ENCODE measurements around the gene VEPH1. TPM values are rescaled to one million over a fixed set of nuclear protein-coding genes. Genes with fewer than 3 reads are reported as not detected.
"Not testable (repeated sequence)": the region's sequence is repeated elsewhere in the genome, so short reads cannot be mapped to it uniquely, and the experiment has no call there.

The VEPH1 gene
- total RNA-seq, 6 experiments from 2014 or later, result 0.51 to 1.4 (median 0.93) TPM

DNA sequence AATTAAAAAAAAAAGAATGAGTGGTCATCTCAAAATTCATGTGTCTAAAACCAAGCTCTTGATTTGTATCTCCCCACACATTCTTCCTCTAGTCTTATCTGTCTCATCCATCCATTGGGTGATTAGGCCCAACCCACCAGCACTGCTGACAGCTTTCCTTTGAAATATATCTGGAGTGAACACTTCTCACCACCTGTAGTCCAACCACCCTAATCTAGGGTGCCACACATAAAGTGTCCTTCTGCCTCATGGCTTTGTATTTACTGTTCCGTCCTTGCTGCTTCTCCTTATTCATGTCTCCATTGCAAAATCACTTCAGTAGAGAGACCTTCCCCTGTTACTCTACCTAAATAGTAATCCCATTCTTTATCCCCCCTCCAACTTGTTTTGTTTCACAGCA is 149.0 kb downstream of the VEPH1 start:
- H3K36me3 ChIP-seq, result no peaks in the 10 kb centered on the region
- H3K27ac ChIP-seq, result no peak overlapping the region
- intact Hi-C loops (cut with DNase I), result no loop called here
- H3K9me3 ChIP-seq, result no peaks in the 10 kb centered on the region
- ATAC-seq (no peak), DNase-seq (no peak)
- TF ChIP-seq, protein P1, sequence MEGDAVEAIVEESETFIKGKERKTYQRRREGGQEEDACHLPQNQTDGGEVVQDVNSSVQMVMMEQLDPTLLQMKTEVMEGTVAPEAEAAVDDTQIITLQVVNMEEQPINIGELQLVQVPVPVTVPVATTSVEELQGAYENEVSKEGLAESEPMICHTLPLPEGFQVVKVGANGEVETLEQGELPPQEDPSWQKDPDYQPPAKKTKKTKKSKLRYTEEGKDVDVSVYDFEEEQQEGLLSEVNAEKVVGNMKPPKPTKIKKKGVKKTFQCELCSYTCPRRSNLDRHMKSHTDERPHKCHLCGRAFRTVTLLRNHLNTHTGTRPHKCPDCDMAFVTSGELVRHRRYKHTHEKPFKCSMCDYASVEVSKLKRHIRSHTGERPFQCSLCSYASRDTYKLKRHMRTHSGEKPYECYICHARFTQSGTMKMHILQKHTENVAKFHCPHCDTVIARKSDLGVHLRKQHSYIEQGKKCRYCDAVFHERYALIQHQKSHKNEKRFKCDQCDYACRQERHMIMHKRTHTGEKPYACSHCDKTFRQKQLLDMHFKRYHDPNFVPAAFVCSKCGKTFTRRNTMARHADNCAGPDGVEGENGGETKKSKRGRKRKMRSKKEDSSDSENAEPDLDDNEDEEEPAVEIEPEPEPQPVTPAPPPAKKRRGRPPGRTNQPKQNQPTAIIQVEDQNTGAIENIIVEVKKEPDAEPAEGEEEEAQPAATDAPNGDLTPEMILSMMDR (IDR thresholded peaks at IDR 0.05), result no peak
- no peak for TF ChIP-seq POLR2A (IDR thresholded peaks at IDR 0.05)
- no peak overlapping the region for H3K4me3 ChIP-seq
- no peaks in the 10 kb centered on the region for H3K27me3 ChIP-seq
- no peaks in the 10 kb centered on the region for H3K4me1 ChIP-seq
- WGBS (ENCODE audit: insufficient coverage, low coverage, low lambda C conversion rate, missing lambda C conversion rate), result 92% methylated on average over 1 of the region's 1 CpG

DNA sequence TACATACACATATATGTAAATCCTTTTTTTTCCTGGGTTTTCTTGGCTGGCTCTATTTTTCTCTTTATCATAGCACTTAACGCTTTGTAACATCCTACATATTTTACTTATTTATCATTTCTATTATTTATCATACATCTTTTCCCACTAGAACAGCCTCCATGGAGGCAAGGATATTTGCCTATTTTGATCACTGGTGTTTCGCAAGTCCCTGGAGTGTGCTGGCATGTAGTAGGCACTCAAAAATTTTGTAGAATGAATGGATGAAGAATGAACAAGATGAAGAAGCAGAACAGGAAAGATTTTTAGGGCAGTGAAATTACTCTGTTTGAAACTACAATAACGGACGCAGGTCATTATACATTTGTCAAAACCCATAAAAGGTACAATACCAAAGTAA is 149.6 kb downstream of the VEPH1 start:
- intact Hi-C loops (cut with DNase I), result no loop called here

DNA sequence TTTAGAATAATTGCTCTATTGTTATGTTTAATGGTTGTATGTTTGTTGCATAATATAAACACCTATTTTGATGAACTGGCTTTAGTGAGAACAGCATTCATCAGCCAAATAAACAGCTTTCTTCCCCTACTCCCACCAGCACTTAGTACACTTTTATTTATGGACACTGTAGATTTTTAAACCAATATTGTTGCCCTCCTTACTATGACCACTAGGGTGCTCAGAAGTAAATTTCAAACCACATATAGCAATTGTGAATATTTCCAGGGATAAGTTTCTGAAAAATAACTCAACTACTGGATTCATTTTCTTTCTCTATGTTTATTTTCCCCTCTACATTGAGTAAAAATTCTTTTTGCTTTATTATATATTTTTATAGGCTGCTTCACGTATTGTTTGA is 151.2 kb downstream of the VEPH1 start:
- no peak for DNase-seq
- H3K27me3 ChIP-seq, result no peaks in the 10 kb centered on the region
- H3K4me3 ChIP-seq, result no peak overlapping the region
- WGBS (ENCODE audit: insufficient coverage, low coverage, low lambda C conversion rate, missing lambda C conversion rate), result 62% methylated on average over 1 of the region's 1 CpG
- TF ChIP-seq POLR2A (IDR thresholded peaks at IDR 0.05), result no peak
- TF ChIP-seq, protein P1 (IDR thresholded peaks at IDR 0.05), result peak in 1 of 4 donors; percentile 13
- ATAC-seq, result no peak
- no peaks in the 10 kb centered on the region for H3K36me3 ChIP-seq
- H3K9me3 ChIP-seq, result no peaks in the 10 kb centered on the region
- H3K27ac ChIP-seq, result no peak overlapping the region
- intact Hi-C loops (cut with DNase I), result no loop called here
- no peaks in the 10 kb centered on the region for H3K4me1 ChIP-seq

More for the DNA sequence above, 149.6 kb downstream of the VEPH1 start:
- no peak overlapping the region for H3K4me3 ChIP-seq
- H3K36me3 ChIP-seq, result no peaks in the 10 kb centered on the region
- H3K27ac ChIP-seq, result no peak overlapping the region
- TF ChIP-seq, protein P1 (IDR thresholded peaks at IDR 0.05), result no peak
- TF ChIP-seq POLR2A (IDR thresholded peaks at IDR 0.05), result no peak
- no peak for DNase-seq
- no peaks in the 10 kb centered on the region for H3K27me3 ChIP-seq
- no peaks in the 10 kb centered on the region for H3K4me1 ChIP-seq
- ATAC-seq, result no peak
- WGBS (ENCODE audit: insufficient coverage, low coverage, low lambda C conversion rate, missing lambda C conversion rate), result 71% methylated on average over 4 of the region's 4 CpGs
- H3K9me3 ChIP-seq, result no peaks in the 10 kb centered on the region

DNA sequence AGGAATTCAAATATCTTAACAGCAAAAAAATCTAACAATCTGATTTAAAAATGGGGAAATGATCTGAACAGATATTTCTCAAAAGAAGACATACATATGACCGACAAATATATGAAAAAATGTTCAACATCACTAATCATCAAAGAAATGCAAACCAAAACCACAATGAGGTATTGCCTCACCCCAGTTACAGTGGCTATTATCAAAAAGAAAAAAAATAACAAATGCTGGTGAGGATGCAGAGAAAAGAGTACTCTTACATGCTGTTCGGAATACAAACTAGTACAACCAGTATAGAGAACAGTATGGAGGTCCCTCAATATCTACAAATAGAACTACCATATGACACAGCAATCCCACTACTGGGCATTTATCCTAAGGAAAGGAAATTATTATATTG is 152.6 kb downstream of the VEPH1 start:
- 68% methylated on average over 2 of the region's 2 CpGs for WGBS (ENCODE audit: insufficient coverage, low coverage, low lambda C conversion rate, missing lambda C conversion rate)
- H3K36me3 ChIP-seq; H3K9me3 ChIP-seq; intact Hi-C loops (cut with DNase I); H3K4me1 ChIP-seq; H3K27ac ChIP-seq; H3K4me3 ChIP-seq; H3K27me3 ChIP-seq; ATAC-seq; DNase-seq: not testable (repeated sequence)

DNA sequence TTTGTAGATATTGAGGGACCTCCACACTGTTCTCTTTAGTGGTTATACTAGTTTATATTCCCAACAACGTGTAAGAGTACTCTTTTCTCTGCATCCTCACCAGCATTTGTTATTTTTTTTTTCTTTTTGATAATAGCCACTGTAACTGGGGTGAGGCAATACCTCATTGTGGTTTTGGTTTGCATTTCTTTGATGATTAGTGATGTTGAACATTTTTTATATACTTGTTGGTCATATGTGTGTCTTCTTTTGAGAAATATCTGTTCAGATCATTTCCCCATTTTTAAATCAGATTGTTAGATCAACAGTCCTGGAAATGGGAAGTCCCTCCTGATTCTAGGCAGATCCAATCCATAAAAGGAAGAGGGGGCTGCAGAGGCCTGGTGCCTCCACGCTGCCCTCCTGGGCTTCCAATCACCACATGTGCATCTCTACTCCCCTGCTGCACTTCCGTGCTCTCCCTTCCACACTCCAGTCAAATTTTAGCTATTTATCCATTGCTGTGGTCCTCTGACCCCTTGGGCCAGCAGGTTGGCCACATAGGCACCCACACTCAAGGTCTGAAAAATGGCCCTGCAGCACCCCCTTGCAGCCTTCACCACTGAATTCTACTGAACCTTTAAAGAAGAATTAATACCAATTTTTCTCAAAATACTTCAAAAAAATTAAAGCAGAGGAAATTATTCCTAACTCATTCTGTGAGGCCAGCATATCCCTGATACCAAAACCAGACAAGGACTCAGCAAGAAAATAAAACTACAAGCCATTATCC is 154.7 kb downstream of the VEPH1 start:
- H3K4me3 ChIP-seq; H3K36me3 ChIP-seq; DNase-seq; H3K9me3 ChIP-seq; intact Hi-C loops (cut with DNase I); H3K27ac ChIP-seq; ATAC-seq; H3K4me1 ChIP-seq; H3K27me3 ChIP-seq: not testable (repeated sequence)
- WGBS (ENCODE audit: insufficient coverage, low coverage, low lambda C conversion rate, missing lambda C conversion rate), result 49% methylated on average over 3 of the region's 3 CpGs
